ENCODE data around the gene U2SURP. TPM values are rescaled to one million over a fixed set of nuclear protein-coding genes. Genes with fewer than 3 reads are reported as not detected.

Gene U2SURP
- total RNA-seq, 4 donors from 2014 or later = 43.2 to 63.7 (median 43.9) TPM

GRCh38 chr3:143004823-143005222, 3.5 kb downstream of the U2SURP start:
- in situ Hi-C loops (cut with MboI; ENCODE audit: low sequenced_read_pairs in 4 of 4) (loop anchor here in 1 of 4 donors (10.0 to 25.0 kb wide), 2 partner anchors 410 to 568 kb away; partner anchors contain the start of genes PLS1 and XRN1), intact Hi-C loops (cut with DNase I; ENCODE audit: low total_unique reads) (loop anchor here (5.0 kb wide), 2 partner anchors 428 to 558 kb away; partner anchors contain the start of genes ATR and XRN1)
- no peak for DNase-seq
- no peaks in the 10 kb centered on the region for H3K36me3 ChIP-seq
- TF ChIP-seq CTCF (IDR thresholded peaks at IDR 0.05 in 4 of 5, conservative IDR thresholded peaks at IDR 0.05 in 1 of 5) (no peak), POLR2A (IDR thresholded peaks at IDR 0.05) (no peak)
- H3K4me1 ChIP-seq = peaks cover 53 to 62% of the 10 kb centered on the region in 2 donors
- H3K4me3 ChIP-seq = no peak overlapping the region
- ATAC-seq = no peak
- no peak overlapping the region for H3K27ac ChIP-seq
- H3K9me3 ChIP-seq = no peaks in the 10 kb centered on the region
- no peaks in the 10 kb centered on the region for H3K27me3 ChIP-seq

- peaks cover 26 to 34% of the 10 kb centered on the region in 2 donors for H3K4me1 ChIP-seq
- TF ChIP-seq CTCF (IDR thresholded peaks at IDR 0.05 in 4 of 5, conservative IDR thresholded peaks at IDR 0.05 in 1 of 5) = no peak
- TF ChIP-seq POLR2A (IDR thresholded peaks at IDR 0.05) = no peak
- in situ Hi-C loops (cut with MboI; ENCODE audit: low sequenced_read_pairs in 4 of 4) (loop anchor here in 1 of 4 donors (25.0 kb wide), 1 partner anchor 573 kb away; the partner anchor contains the start of gene XRN1), intact Hi-C loops (cut with DNase I; ENCODE audit: low total_unique reads) (no loop called here)
- H3K27ac ChIP-seq = no peak overlapping the region
- H3K36me3 ChIP-seq = no peaks in the 10 kb centered on the region
- ATAC-seq (no peak), DNase-seq (no peak)
- H3K4me3 ChIP-seq = no peak overlapping the region
- no peaks in the 10 kb centered on the region for H3K9me3 ChIP-seq
- no peaks in the 10 kb centered on the region for H3K27me3 ChIP-seq
Observed at GRCh38 chr3:143010024-143010423, 8.7 kb downstream of the U2SURP start.

- no peak overlapping the region for H3K27ac ChIP-seq
- no peak for TF ChIP-seq POLR2A (IDR thresholded peaks at IDR 0.05)
- TF ChIP-seq CTCF (IDR thresholded peaks at IDR 0.05 in 4 of 5, conservative IDR thresholded peaks at IDR 0.05 in 1 of 5) = no peak
- no peaks in the 10 kb centered on the region for H3K9me3 ChIP-seq
- peaks cover 0 to 6% of the 10 kb centered on the region in 2 donors for H3K36me3 ChIP-seq
- intact Hi-C loops (cut with DNase I; ENCODE audit: low total_unique reads) (no loop called here), in situ Hi-C loops (cut with MboI; ENCODE audit: low sequenced_read_pairs in 4 of 4) (loop anchor here in 1 of 4 donors (25.0 kb wide), 1 partner anchor 574 kb away; the partner anchor contains the start of gene XRN1)
- ATAC-seq (no peak), DNase-seq (no peak)
- H3K4me1 ChIP-seq = peaks cover 12 to 17% of the 10 kb centered on the region in 2 donors
- H3K4me3 ChIP-seq = no peak overlapping the region
- H3K27me3 ChIP-seq = no peaks in the 10 kb centered on the region
Observed at GRCh38 chr3:143011705-143012104, 10.3 kb downstream of the U2SURP start.

GRCh38 chr3:143014921-143015320, 13.6 kb downstream of the U2SURP start:
- no peak for TF ChIP-seq CTCF (IDR thresholded peaks at IDR 0.05 in 4 of 5, conservative IDR thresholded peaks at IDR 0.05 in 1 of 5)
- TF ChIP-seq POLR2A (IDR thresholded peaks at IDR 0.05) = no peak
- H3K36me3 ChIP-seq = peaks cover 0 to 28% of the 10 kb centered on the region in 2 donors
- H3K9me3 ChIP-seq = no peaks in the 10 kb centered on the region
- DNase-seq = no peak
- in situ Hi-C loops (cut with MboI; ENCODE audit: low sequenced_read_pairs in 4 of 4) = loop anchor here in 1 of 4 donors (25.0 kb wide), 1 partner anchor 578 kb away; the partner anchor contains the start of gene XRN1
- intact Hi-C loops (cut with DNase I; ENCODE audit: low total_unique reads) = no loop called here
- no peak overlapping the region for H3K4me3 ChIP-seq
- no peak overlapping the region for H3K27ac ChIP-seq
- ATAC-seq = no peak
- peaks cover 8 to 17% of the 10 kb centered on the region in 2 donors for H3K4me1 ChIP-seq
- no peaks in the 10 kb centered on the region for H3K27me3 ChIP-seq
